ENCODE measurements around the gene INPP1. TPM values are rescaled to one million over a fixed set of nuclear protein-coding genes. Genes with fewer than 3 reads are reported as not detected.

INPP1 gene
- total and polyA plus RNA-seq, 4 donors: 9.1 to 13.2 (median 12.4) TPM

DNA sequence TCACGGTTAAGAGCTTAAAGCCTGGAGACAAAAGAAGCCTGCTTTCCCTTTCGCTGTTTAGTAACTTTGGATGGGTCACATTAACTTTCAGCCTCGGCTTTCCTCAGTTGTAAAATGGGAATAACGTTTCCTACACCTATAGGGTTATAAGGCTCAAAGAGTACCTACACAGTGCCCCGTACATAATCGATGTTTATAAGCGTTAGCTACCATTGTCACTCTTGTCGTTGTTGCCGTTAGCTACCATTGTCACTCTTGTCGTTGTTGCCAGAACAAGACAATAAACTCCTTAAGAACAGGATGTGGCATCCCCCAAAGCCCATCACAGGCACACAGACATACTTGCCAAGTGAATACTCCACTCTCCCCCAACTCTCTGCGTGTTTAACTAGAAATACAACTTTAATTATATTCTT is 63.9 kb downstream of the INPP1 start:
- no peaks in the 10 kb centered on the region for H3K36me3 ChIP-seq (ENCODE audit: control insufficient read depth in 4 of 4, insufficient read depth in 3 of 4, low read depth in 1 of 4, low read length in 3 of 4)
- TF ChIP-seq JUND (IDR thresholded peaks at IDR 0.05): no peak
- TF ChIP-seq FOXA2 (IDR thresholded peaks at IDR 0.05): no peak
- TF ChIP-seq, protein P1, sequence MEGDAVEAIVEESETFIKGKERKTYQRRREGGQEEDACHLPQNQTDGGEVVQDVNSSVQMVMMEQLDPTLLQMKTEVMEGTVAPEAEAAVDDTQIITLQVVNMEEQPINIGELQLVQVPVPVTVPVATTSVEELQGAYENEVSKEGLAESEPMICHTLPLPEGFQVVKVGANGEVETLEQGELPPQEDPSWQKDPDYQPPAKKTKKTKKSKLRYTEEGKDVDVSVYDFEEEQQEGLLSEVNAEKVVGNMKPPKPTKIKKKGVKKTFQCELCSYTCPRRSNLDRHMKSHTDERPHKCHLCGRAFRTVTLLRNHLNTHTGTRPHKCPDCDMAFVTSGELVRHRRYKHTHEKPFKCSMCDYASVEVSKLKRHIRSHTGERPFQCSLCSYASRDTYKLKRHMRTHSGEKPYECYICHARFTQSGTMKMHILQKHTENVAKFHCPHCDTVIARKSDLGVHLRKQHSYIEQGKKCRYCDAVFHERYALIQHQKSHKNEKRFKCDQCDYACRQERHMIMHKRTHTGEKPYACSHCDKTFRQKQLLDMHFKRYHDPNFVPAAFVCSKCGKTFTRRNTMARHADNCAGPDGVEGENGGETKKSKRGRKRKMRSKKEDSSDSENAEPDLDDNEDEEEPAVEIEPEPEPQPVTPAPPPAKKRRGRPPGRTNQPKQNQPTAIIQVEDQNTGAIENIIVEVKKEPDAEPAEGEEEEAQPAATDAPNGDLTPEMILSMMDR (IDR thresholded peaks at IDR 0.05; ENCODE audit: low read depth, low read length, missing input control): no peak
- no peak for TF ChIP-seq EGR1 (IDR thresholded peaks at IDR 0.05; ENCODE audit: low read depth in 2 of 2)
- no peak for TF ChIP-seq GABPA (IDR thresholded peaks at IDR 0.05 in 1 of 2, conservative IDR thresholded peaks at IDR 0.05 in 1 of 2)
- TF ChIP-seq RXRA (IDR thresholded peaks at IDR 0.05): no peak
- TF ChIP-seq YY1 (IDR thresholded peaks at IDR 0.05): no peak
- TF ChIP-seq, protein P2, sequence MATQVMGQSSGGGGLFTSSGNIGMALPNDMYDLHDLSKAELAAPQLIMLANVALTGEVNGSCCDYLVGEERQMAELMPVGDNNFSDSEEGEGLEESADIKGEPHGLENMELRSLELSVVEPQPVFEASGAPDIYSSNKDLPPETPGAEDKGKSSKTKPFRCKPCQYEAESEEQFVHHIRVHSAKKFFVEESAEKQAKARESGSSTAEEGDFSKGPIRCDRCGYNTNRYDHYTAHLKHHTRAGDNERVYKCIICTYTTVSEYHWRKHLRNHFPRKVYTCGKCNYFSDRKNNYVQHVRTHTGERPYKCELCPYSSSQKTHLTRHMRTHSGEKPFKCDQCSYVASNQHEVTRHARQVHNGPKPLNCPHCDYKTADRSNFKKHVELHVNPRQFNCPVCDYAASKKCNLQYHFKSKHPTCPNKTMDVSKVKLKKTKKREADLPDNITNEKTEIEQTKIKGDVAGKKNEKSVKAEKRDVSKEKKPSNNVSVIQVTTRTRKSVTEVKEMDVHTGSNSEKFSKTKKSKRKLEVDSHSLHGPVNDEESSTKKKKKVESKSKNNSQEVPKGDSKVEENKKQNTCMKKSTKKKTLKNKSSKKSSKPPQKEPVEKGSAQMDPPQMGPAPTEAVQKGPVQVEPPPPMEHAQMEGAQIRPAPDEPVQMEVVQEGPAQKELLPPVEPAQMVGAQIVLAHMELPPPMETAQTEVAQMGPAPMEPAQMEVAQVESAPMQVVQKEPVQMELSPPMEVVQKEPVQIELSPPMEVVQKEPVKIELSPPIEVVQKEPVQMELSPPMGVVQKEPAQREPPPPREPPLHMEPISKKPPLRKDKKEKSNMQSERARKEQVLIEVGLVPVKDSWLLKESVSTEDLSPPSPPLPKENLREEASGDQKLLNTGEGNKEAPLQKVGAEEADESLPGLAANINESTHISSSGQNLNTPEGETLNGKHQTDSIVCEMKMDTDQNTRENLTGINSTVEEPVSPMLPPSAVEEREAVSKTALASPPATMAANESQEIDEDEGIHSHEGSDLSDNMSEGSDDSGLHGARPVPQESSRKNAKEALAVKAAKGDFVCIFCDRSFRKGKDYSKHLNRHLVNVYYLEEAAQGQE (IDR thresholded peaks at IDR 0.05): no peak
- TF ChIP-seq, protein P3, sequence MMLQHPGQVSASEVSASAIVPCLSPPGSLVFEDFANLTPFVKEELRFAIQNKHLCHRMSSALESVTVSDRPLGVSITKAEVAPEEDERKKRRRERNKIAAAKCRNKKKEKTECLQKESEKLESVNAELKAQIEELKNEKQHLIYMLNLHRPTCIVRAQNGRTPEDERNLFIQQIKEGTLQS (IDR thresholded peaks at IDR 0.05): no peak
- TF ChIP-seq, protein P4, sequence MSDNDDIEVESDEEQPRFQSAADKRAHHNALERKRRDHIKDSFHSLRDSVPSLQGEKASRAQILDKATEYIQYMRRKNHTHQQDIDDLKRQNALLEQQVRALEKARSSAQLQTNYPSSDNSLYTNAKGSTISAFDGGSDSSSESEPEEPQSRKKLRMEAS (IDR thresholded peaks at IDR 0.05): no peak
- no peak for TF ChIP-seq HNF4G (IDR thresholded peaks at IDR 0.05)
- no peak for TF ChIP-seq SP1 (IDR thresholded peaks at IDR 0.05)
- no peak for TF ChIP-seq NR2F2 (IDR thresholded peaks at IDR 0.05)
- no peak for TF ChIP-seq HNF4A (conservative IDR thresholded peaks at IDR 0.05)
- TF ChIP-seq FOXA1 (IDR thresholded peaks at IDR 0.05): no peak
- TF ChIP-seq, protein P5, sequence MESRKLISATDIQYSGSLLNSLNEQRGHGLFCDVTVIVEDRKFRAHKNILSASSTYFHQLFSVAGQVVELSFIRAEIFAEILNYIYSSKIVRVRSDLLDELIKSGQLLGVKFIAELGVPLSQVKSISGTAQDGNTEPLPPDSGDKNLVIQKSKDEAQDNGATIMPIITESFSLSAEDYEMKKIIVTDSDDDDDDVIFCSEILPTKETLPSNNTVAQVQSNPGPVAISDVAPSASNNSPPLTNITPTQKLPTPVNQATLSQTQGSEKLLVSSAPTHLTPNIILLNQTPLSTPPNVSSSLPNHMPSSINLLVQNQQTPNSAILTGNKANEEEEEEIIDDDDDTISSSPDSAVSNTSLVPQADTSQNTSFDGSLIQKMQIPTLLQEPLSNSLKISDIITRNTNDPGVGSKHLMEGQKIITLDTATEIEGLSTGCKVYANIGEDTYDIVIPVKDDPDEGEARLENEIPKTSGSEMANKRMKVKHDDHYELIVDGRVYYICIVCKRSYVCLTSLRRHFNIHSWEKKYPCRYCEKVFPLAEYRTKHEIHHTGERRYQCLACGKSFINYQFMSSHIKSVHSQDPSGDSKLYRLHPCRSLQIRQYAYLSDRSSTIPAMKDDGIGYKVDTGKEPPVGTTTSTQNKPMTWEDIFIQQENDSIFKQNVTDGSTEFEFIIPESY (IDR thresholded peaks at IDR 0.05): no peak
- no peak for TF ChIP-seq RAD21 (IDR thresholded peaks at IDR 0.05)
- TF ChIP-seq TAF1 (conservative IDR thresholded peaks at IDR 0.05): no peak
- H3K27ac ChIP-seq (ENCODE audit: low read depth in 1 of 2, low read length in 2 of 2): no peak overlapping the region
- peaks cover 0 to 9% (median 3%) of the 10 kb centered on the region in 4 donors for H3K4me1 ChIP-seq (ENCODE audit: control insufficient read depth in 4 of 4, insufficient read depth in 4 of 4, low read length in 3 of 4)
- H3K9ac ChIP-seq (ENCODE audit: low read depth in 1 of 2, low read length in 2 of 2): no peak overlapping the region
- H3K9me3 ChIP-seq (ENCODE audit: control insufficient read depth in 4 of 4, low read length in 3 of 4): peaks cover 0 to 5% (median 0%) of the 10 kb centered on the region in 4 donors
- DNase-seq (ENCODE audit: low spot score): no peak
- 56% methylated on average over 11 of the region's 11 CpGs for WGBS
- peaks cover 0 to 4% (median 2%) of the 10 kb centered on the region in 4 donors for H3K27me3 ChIP-seq (ENCODE audit: control insufficient read depth in 4 of 4, insufficient read depth in 4 of 4, low read length in 3 of 4)
- no peak overlapping the region for H3K4me3 ChIP-seq (ENCODE audit: low read depth in 1 of 3, low read length in 3 of 3)

Measured in liver (tissue), 9 donors.